Diencephalon (tissue), 1 donor: ENCODE data around the gene KCTD3. TPM values are rescaled to one million over a fixed set of nuclear protein-coding genes. Genes with fewer than 3 reads are reported as not detected.

ENCODE experiments used
- small RNA-seq: library from RNA; depleted of rRNA; stranded (forward); fragments of <200 nt; gene quantifications from one replicate; pipeline ENCODE3, GENCODE V24; 2014
- total RNA-seq: library from RNA; depleted of rRNA; stranded (reverse); fragments of >200 nt; gene quantifications from one replicate; pipeline ENCODE4 v1.2.3, GENCODE V29; 2014

Gene KCTD3
- total RNA-seq, result 81.9 TPM

GRCh38 chr1:215566556-215567490 is at the start of gene KCTD3:
TSS of gene KCTD3 (plus strand) at chr1:215567304. CDS start at chr1:215567686, 382 bp downstream.

Small RNA genes within 50 kb of the gene (small RNA-seq; reads per million reads assigned to genes)
- gene RF00108, result 8.2 reads per million, percentile 93 among the genes with 10 or more reads in this experiment
